Caco-2 (cell line): ENCODE measurements around the gene PAK5. TPM values are rescaled to one million over a fixed set of nuclear protein-coding genes. Genes with fewer than 3 reads are reported as not detected.

Source experiments
- BruUV-seq: library from RNA; stranded (reverse); fragments of 400-500 nt; replicated peaks from 2 replicates; lab custom pipeline; 2021; lab: Mats Ljungman, UMichigan
- CTCF ChIA-PET: fragments of 300-600 bp; sonication (Branson Sonifier 250); formaldehyde crosslinking; loops from one replicate; lab custom pipeline; 2022; ENCODE audit warnings: antibody characterized with exemption; lab: Charles Lee
- POLR2A ChIA-PET: fragments of 300-600 bp; sonication (Branson Sonifier 250); formaldehyde crosslinking; loops from one replicate; lab custom pipeline; 2022; ENCODE audit warnings: antibody characterized with exemption; lab: Charles Lee
- DNase-seq, 2 experiments: peaks; one replicate each; pipeline versions ENCODE4 v3.0.0 to v3.0.0-alpha.2; 2020 to 2022
- H3K27me3 ChIP-seq: replicated peaks from 2 replicates; pipeline ENCODE4 v1.6.0; 2011; ENCODE audit warnings: low read length; ENCODE audit not compliant: control insufficient read depth, insufficient read depth
- H3K36me3 ChIP-seq: 2 replicates; pipeline ENCODE4 v1.5.1; 2011; ENCODE audit warnings: low read length; ENCODE audit not compliant: control insufficient read depth, insufficient read depth
- H3K4me1 ChIP-seq: fragments of 250-450 bp; sonication (Bioruptor Pico); 2 replicates; pipeline ENCODE4 v1.5.1; 2020; ENCODE audit warnings: mild to moderate bottlenecking
- H3K4me3 ChIP-seq: 2 replicates; pipeline ENCODE4 v1.5.1; 2011; ENCODE audit warnings: low read depth, mild to moderate bottlenecking, control low read depth, low read length
- H3K9me3 ChIP-seq: fragments of 250-450 bp; sonication (Bioruptor Pico); 2 replicates; pipeline ENCODE4 v1.5.1; 2020; ENCODE audit warnings: mild to moderate bottlenecking, moderate library complexity
- H3K27ac Mint-ChIP-seq: one replicate; pipeline ENCODE4 v1.8.0; 2022; ENCODE audit warnings: mixed read lengths; ENCODE audit not compliant: unreplicated experiment
- H3K27me3 Mint-ChIP-seq: one replicate; pipeline ENCODE4 v1.8.0; 2022; ENCODE audit warnings: mixed read lengths; ENCODE audit not compliant: insufficient read depth, unreplicated experiment
- H3K36me3 Mint-ChIP-seq: one replicate; pipeline ENCODE4 v1.8.0; 2022; ENCODE audit warnings: mild to moderate bottlenecking, mixed read lengths; ENCODE audit not compliant: insufficient read depth, unreplicated experiment
- H3K4me1 Mint-ChIP-seq: one replicate; pipeline ENCODE4 v1.8.0; 2022; ENCODE audit warnings: low read depth, mixed read lengths; ENCODE audit not compliant: unreplicated experiment
- H3K4me3 Mint-ChIP-seq: one replicate; pipeline ENCODE4 v1.8.0; 2022; ENCODE audit warnings: mild to moderate bottlenecking, moderate library complexity, mixed read lengths; ENCODE audit not compliant: unreplicated experiment
- H3K9me3 Mint-ChIP-seq: one replicate; pipeline ENCODE4 v1.8.0; 2022; ENCODE audit warnings: mixed read lengths; ENCODE audit not compliant: unreplicated experiment
- intact Hi-C: fragments of 100-400 bp; cut with micrococcal nuclease; formaldehyde crosslinking; loops from one replicate; pipeline ENCODE4 v1.10.0; 2022; ENCODE audit not compliant: unreplicated experiment
- total RNA-seq: library from RNA; stranded (reverse); gene quantifications from 2 replicates; pipeline ENCODE4 v1.2.3, GENCODE V29; 2022
- TF ChIP-seq, protein P1 (sequence below), 2 experiments: fragments of 200-600 bp in 1 of 2; IDR thresholded peaks; 1 replicate in 1 of 2; 2 replicates in 1 of 2; pipeline versions ENCODE4 v1.5.1 to v1.8.0; 2011 to 2022; ENCODE audit warnings: antibody characterized with exemption in 1 of 2, control low read depth in 1 of 2, inconsistent platforms in 1 of 2, low read depth in 1 of 2, low read length in 1 of 2, mild to moderate bottlenecking in 1 of 2, moderate library complexity in 1 of 2; ENCODE audit not compliant: insufficient read depth in 1 of 2, severe bottlenecking in 1 of 2, unreplicated experiment in 1 of 2

Gene PAK5
- total RNA-seq, 1 experiment from 2014 or later: not detected

GRCh38 chr20:9616833-9617461 is 221.9 kb downstream of the PAK5 start:
- Histone ChIP-seq H3K4me3 (no peak overlapping the region), H3K4me1 (no peaks in the 10 kb centered on the region), H3K9me3 (no peaks in the 10 kb centered on the region), H3K27me3 (no peaks in the 10 kb centered on the region; the same call in 1 of the 2 replicates), H3K36me3 (no peaks in the 10 kb centered on the region)
- no TSS peak for BruUV-seq
- ChIA-PET POLR2A (no interaction called here), CTCF (interaction anchor here (0.5 to 2.2 kb wide), 17 partner anchors 13 to 476 kb away, joined by 3 to 25 read pairs (median 4); partner anchors contain the start of gene ANKEF1)
- no peaks in the 10 kb centered on the region for H3K9me3 Mint-ChIP-seq
- TF ChIP-seq, protein P1, sequence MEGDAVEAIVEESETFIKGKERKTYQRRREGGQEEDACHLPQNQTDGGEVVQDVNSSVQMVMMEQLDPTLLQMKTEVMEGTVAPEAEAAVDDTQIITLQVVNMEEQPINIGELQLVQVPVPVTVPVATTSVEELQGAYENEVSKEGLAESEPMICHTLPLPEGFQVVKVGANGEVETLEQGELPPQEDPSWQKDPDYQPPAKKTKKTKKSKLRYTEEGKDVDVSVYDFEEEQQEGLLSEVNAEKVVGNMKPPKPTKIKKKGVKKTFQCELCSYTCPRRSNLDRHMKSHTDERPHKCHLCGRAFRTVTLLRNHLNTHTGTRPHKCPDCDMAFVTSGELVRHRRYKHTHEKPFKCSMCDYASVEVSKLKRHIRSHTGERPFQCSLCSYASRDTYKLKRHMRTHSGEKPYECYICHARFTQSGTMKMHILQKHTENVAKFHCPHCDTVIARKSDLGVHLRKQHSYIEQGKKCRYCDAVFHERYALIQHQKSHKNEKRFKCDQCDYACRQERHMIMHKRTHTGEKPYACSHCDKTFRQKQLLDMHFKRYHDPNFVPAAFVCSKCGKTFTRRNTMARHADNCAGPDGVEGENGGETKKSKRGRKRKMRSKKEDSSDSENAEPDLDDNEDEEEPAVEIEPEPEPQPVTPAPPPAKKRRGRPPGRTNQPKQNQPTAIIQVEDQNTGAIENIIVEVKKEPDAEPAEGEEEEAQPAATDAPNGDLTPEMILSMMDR (IDR thresholded peaks at IDR 0.05; ENCODE audit: insufficient read depth in 1 of 2, low read depth in 1 of 2, low read length in 1 of 2, severe bottlenecking in 1 of 2, unreplicated experiment in 1 of 2): peak; percentile 82 to 92
- H3K36me3 Mint-ChIP-seq: no peaks in the 10 kb centered on the region
- H3K27me3 Mint-ChIP-seq: peaks cover 17% of the 10 kb centered on the region
- H3K4me3 Mint-ChIP-seq: no peak overlapping the region
- H3K27ac Mint-ChIP-seq: no peak overlapping the region
- peak; percentile 47 to 60 for DNase-seq
- intact Hi-C loops: loop anchor here (1.0 to 10.0 kb wide), 8 partner anchors 198 to 810 kb away; no protein-coding TSS in a partner anchor
- peaks cover 15% of the 10 kb centered on the region for H3K4me1 Mint-ChIP-seq

GRCh38 chr20:9616455-9616805 is 222.4 kb downstream of the PAK5 start:
- H3K36me3 Mint-ChIP-seq: no peaks in the 10 kb centered on the region
- intact Hi-C loops: loop anchor here (2.0 to 10.0 kb wide), 4 partner anchors 198 to 811 kb away; no protein-coding TSS in a partner anchor
- CTCF ChIA-PET: interaction anchor here (0.7 to 2.2 kb wide), 11 partner anchors 13 to 476 kb away, joined by 3 to 25 read pairs (median 5); partner anchors contain the start of gene ANKEF1
- peaks cover 15% of the 10 kb centered on the region for H3K4me1 Mint-ChIP-seq
- BruUV-seq: no TSS peak
- Histone ChIP-seq H3K36me3 (no peaks in the 10 kb centered on the region), H3K4me1 (no peaks in the 10 kb centered on the region), H3K9me3 (no peaks in the 10 kb centered on the region), H3K27me3 (no peaks in the 10 kb centered on the region; the same call in 1 of the 2 replicates), H3K4me3 (no peak overlapping the region)
- H3K9me3 Mint-ChIP-seq: no peaks in the 10 kb centered on the region
- no peak overlapping the region for H3K27ac Mint-ChIP-seq
- H3K4me3 Mint-ChIP-seq: no peak overlapping the region
- no peak for DNase-seq
- peaks cover 17% of the 10 kb centered on the region for H3K27me3 Mint-ChIP-seq
- TF ChIP-seq, protein P1 (IDR thresholded peaks at IDR 0.05; ENCODE audit: insufficient read depth in 1 of 2, low read depth in 1 of 2, low read length in 1 of 2, severe bottlenecking in 1 of 2, unreplicated experiment in 1 of 2): no peak
- POLR2A ChIA-PET: no interaction called here

DNA sequence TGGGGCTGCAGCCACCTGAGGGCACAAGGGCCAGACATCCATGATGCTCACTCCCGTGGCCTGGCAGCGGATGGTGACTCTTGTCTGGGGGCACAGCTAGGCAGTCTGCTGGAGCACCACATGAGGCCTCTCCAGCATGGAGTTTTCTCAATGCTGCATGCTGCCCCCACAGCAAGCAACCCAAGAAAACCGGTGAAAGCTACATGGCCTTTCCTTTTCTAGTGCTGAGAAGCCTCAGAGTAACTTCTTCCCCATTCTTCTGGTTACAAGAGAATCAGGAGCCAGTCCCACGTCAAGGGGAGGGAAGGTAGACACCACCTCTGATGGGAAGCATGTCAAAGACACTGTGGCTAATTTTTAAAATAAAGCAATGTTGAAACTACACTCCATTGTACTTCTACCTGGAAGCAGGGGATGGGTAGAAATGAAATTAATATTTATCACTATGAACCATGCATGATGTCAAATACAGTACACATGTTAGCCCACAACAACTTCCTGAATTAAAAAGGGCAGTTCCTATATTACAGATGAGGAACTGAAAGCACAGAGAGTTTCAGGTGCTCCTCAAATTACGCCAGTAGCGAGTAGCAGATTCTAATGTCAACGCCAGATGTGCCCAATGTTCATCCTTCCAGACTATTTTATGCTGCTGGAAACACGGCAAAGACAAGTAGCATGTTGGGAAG is 223.0 kb downstream of the PAK5 start:
- CTCF ChIA-PET: no interaction called here

More for the DNA sequence above, 223.0 kb downstream of the PAK5 start:
- no peaks in the 10 kb centered on the region for H3K36me3 Mint-ChIP-seq
- no peak for DNase-seq
- TF ChIP-seq, protein P1 (IDR thresholded peaks at IDR 0.05; ENCODE audit: insufficient read depth in 1 of 2, low read depth in 1 of 2, low read length in 1 of 2, severe bottlenecking in 1 of 2, unreplicated experiment in 1 of 2): no peak
- no peak overlapping the region for H3K4me3 ChIP-seq
- intact Hi-C loops: loop anchor here (2.0 to 10.0 kb wide), 4 partner anchors 199 to 811 kb away; no protein-coding TSS in a partner anchor
- peaks cover 15% of the 10 kb centered on the region for H3K4me1 Mint-ChIP-seq
- H3K27ac Mint-ChIP-seq: no peak overlapping the region
- POLR2A ChIA-PET: no interaction called here
- no peaks in the 10 kb centered on the region for H3K36me3 ChIP-seq
- BruUV-seq: no TSS peak
- H3K27me3 Mint-ChIP-seq: peaks cover 17% of the 10 kb centered on the region
- H3K27me3 ChIP-seq: no peaks in the 10 kb centered on the region; the same call in 1 of the 2 replicates
- no peaks in the 10 kb centered on the region for H3K9me3 ChIP-seq
- H3K9me3 Mint-ChIP-seq: no peaks in the 10 kb centered on the region
- no peaks in the 10 kb centered on the region for H3K4me1 ChIP-seq
- no peak overlapping the region for H3K4me3 Mint-ChIP-seq
